GM20000 (cell line): ENCODE measurements around the gene MRPL24.

Source experiments
- DNase-seq: peaks from one replicate; pipeline ENCODE4 v3.0.0; 2012; ENCODE audit warnings: low spot score
- CTCF ChIP-seq: IDR thresholded peaks from 2 replicates; pipeline ENCODE4 v1.5.1; 2012; ENCODE audit warnings: mild to moderate bottlenecking, control low read depth; ENCODE audit errors: extremely low read depth, missing control alignments

The MRPL24 gene

GRCh38 chr1:156755527-156755950, 14.7 kb upstream of the MRPL24 start:
- DNase-seq: no peak
- TF ChIP-seq CTCF: no peak

- TF ChIP-seq CTCF: no peak
- DNase-seq: no peak
Measured at GRCh38 chr1:156754219-156754618, 13.3 kb upstream of the MRPL24 start.

GRCh38 chr1:156752843-156753482, 12.1 kb upstream of the MRPL24 start:
- no peak for DNase-seq
- no peak for TF ChIP-seq CTCF

GRCh38 chr1:156751757-156752481, 11.0 kb upstream of the MRPL24 start:
- no peak for TF ChIP-seq CTCF
- DNase-seq: peak; percentile 98

GRCh38 chr1:156751451-156751756, 10.5 kb upstream of the MRPL24 start, which contains the start of gene HDGF:
TSS of gene HDGF (minus strand) at chr1:156751675. CDS start at chr1:156751429, 246 bp downstream.
- DNase-seq: no peak
- TF ChIP-seq CTCF: no peak

- no peak for DNase-seq
- no peak for TF ChIP-seq CTCF
Measured at GRCh38 chr1:156750711-156751450, 10.0 kb upstream of the MRPL24 start.

- no peak for DNase-seq
- no peak for TF ChIP-seq CTCF
Measured at GRCh38 chr1:156750191-156750672, 9.3 kb upstream of the MRPL24 start.
